Measurements from ENCODE around the gene LDLR.
"Not testable (repeated sequence)": the region's sequence is repeated elsewhere in the genome, so short reads cannot be mapped to it uniquely, and the experiment has no call there.

Gene LDLR

GRCh38 chr19:11140896-11141295, 51.6 kb downstream of the LDLR start:
- DNase-seq (ENCODE audit: low read depth in 2 of 2), result no peak

GRCh38 chr19:11141937-11142527, 52.8 kb downstream of the LDLR start:
- DNase-seq (ENCODE audit: low read depth in 2 of 2), result no peak

- no peak for DNase-seq (ENCODE audit: low read depth in 2 of 2)
Observed at GRCh38 chr19:11142528-11143171, 53.4 kb downstream of the LDLR start.

- DNase-seq (ENCODE audit: low read depth in 2 of 2), result no peak
Observed at GRCh38 chr19:11145536-11145924, 56.3 kb downstream of the LDLR start.

GRCh38 chr19:11148001-11148400, 58.7 kb downstream of the LDLR start:
- DNase-seq (ENCODE audit: low read depth in 2 of 2), result no peak

GRCh38 chr19:11151181-11151580, 61.9 kb downstream of the LDLR start:
- no peak for DNase-seq (ENCODE audit: low read depth in 2 of 2)

- no peak for DNase-seq (ENCODE audit: low read depth in 2 of 2)
Observed at GRCh38 chr19:11152318-11153062, 63.2 kb downstream of the LDLR start.

- DNase-seq (ENCODE audit: low read depth in 2 of 2), result no peak
Observed at GRCh38 chr19:11154683-11155047, 65.4 kb downstream of the LDLR start.

- DNase-seq (ENCODE audit: low read depth in 2 of 2), result peak; percentile 84 to 87
Observed at GRCh38 chr19:11155373-11156120, 66.3 kb downstream of the LDLR start, which contains the start of gene SPC24. Gene SPC24, minus strand, starts transcription at chr19:11155782. Its CDS starts 6 bp downstream, at chr19:11155776.

GRCh38 chr19:11159598-11160439, 70.6 kb downstream of the LDLR start:
- no peak for DNase-seq (ENCODE audit: low read depth in 2 of 2)

GRCh38 chr19:11160440-11160768, 71.1 kb downstream of the LDLR start:
- not testable (repeated sequence) for DNase-seq (ENCODE audit: low read depth in 2 of 2)

GRCh38 chr19:11164296-11164695, 75.0 kb downstream of the LDLR start:
- no peak for DNase-seq (ENCODE audit: low read depth in 2 of 2)

- no peak for DNase-seq (ENCODE audit: low read depth in 2 of 2)
Observed at GRCh38 chr19:11164879-11165406, 75.7 kb downstream of the LDLR start.

- DNase-seq (ENCODE audit: low read depth in 2 of 2), result no peak
Observed at GRCh38 chr19:11165486-11166030, 76.3 kb downstream of the LDLR start.

- no peak for DNase-seq (ENCODE audit: low read depth in 2 of 2)
Observed at GRCh38 chr19:11166281-11167142, 77.2 kb downstream of the LDLR start.

GRCh38 chr19:11168568-11168967, 79.3 kb downstream of the LDLR start:
- no peak for DNase-seq (ENCODE audit: low read depth in 2 of 2)

GRCh38 chr19:11169896-11170678, 80.8 kb downstream of the LDLR start:
- no peak for DNase-seq (ENCODE audit: low read depth in 2 of 2)

GRCh38 chr19:11171144-11171543, 81.9 kb downstream of the LDLR start:
- no peak for DNase-seq (ENCODE audit: low read depth in 2 of 2)

- DNase-seq (ENCODE audit: low read depth in 2 of 2), result no peak
Observed at GRCh38 chr19:11172576-11172975, 83.3 kb downstream of the LDLR start.
